Measurements from ENCODE around the gene GPD1.

The GPD1 gene

GRCh38 chr12:50103767-50104321, at the start of gene GPD1:
Gene GPD1, plus strand, starts transcription at chr12:50104008. Its CDS starts 43 bp downstream, at chr12:50104051.
- DNase-seq (ENCODE audit: low read depth): peak; percentile 50

- DNase-seq (ENCODE audit: low read depth): peak; percentile 38
Measured at GRCh38 chr12:50055831-50056638, 47.8 kb upstream of the GPD1 start.

- no peak for DNase-seq (ENCODE audit: low read depth)
Measured at GRCh38 chr12:50056639-50056976, 47.2 kb upstream of the GPD1 start.

- DNase-seq (ENCODE audit: low read depth): peak; percentile 66
Measured at GRCh38 chr12:50057000-50057841, 46.6 kb upstream of the GPD1 start, which contains the start of gene ASIC1. Gene ASIC1, plus strand, starts transcription at chr12:50057596. Its CDS starts 1,171 bp downstream, at chr12:50058767.

- no peak for DNase-seq (ENCODE audit: low read depth)
Measured at GRCh38 chr12:50057896-50058670, 45.7 kb upstream of the GPD1 start.

- DNase-seq (ENCODE audit: low read depth): no peak
Measured at GRCh38 chr12:50058743-50059312, 45.0 kb upstream of the GPD1 start.

GRCh38 chr12:50059440-50060119, 44.2 kb upstream of the GPD1 start:
- peak; percentile 39 for DNase-seq (ENCODE audit: low read depth)

- DNase-seq (ENCODE audit: low read depth): no peak
Measured at GRCh38 chr12:50060120-50060468, 43.7 kb upstream of the GPD1 start.

GRCh38 chr12:50061171-50061570, 42.6 kb upstream of the GPD1 start:
- no peak for DNase-seq (ENCODE audit: low read depth)

GRCh38 chr12:50061946-50062686, 41.7 kb upstream of the GPD1 start:
- peak; percentile 71 for DNase-seq (ENCODE audit: low read depth)

- DNase-seq (ENCODE audit: low read depth): no peak
Measured at GRCh38 chr12:50062728-50063460, 40.9 kb upstream of the GPD1 start.

- peak; percentile 21 for DNase-seq (ENCODE audit: low read depth)
Measured at GRCh38 chr12:50065726-50066310, 38.0 kb upstream of the GPD1 start.

GRCh38 chr12:50066402-50066801, 37.4 kb upstream of the GPD1 start:
- peak; percentile 89 for DNase-seq (ENCODE audit: low read depth)

- no peak for DNase-seq (ENCODE audit: low read depth)
Measured at GRCh38 chr12:50069069-50069468, 34.7 kb upstream of the GPD1 start.

GRCh38 chr12:50069539-50069938, 34.3 kb upstream of the GPD1 start:
- peak; percentile 14 for DNase-seq (ENCODE audit: low read depth)

GRCh38 chr12:50070314-50071060, 33.3 kb upstream of the GPD1 start:
- DNase-seq (ENCODE audit: low read depth): peak; percentile 73

GRCh38 chr12:50072198-50072907, 31.5 kb upstream of the GPD1 start:
- DNase-seq (ENCODE audit: low read depth): no peak

- no peak for DNase-seq (ENCODE audit: low read depth)
Measured at GRCh38 chr12:50073206-50073605, 30.6 kb upstream of the GPD1 start.
